ENCODE data around the gene ZNF786.

GRCh38 chr7:149021725-149022062 lies 68.8 kb downstream of the ZNF786 start:
- TF ChIP-seq REST (IDR thresholded peaks at IDR 0.05; ENCODE audit: insufficient read depth in 1 of 2, low read depth in 2 of 2, low read length in 1 of 2) (no peak), CTCF (IDR thresholded peaks at IDR 0.05) (no peak), TCF7L2 (IDR thresholded peaks at IDR 0.05; ENCODE audit: low read depth, low read length) (no peak), POLR2AphosphoS5 (IDR thresholded peaks at IDR 0.05; ENCODE audit: low read depth, low read length) (no peak), SIN3A (IDR thresholded peaks at IDR 0.05; ENCODE audit: borderline replicate concordance, insufficient read depth, low read depth, low read length) (no peak)
